WTC11 (cell line): ENCODE data around the gene KLHL5. TPM values are rescaled to one million over a fixed set of nuclear protein-coding genes. Genes with fewer than 3 reads are reported as not detected.

Experiments
- ATAC-seq: fragments of 200-7000 bp; cut with Tn5 transposase; 2 replicates; pipeline ENCODE4 v1.10.0; 2021; ENCODE audit warnings: mild to moderate bottlenecking, moderate library complexity
- CTCF ChIA-PET: fragments of 300-600 bp; sonication (Branson Sonifier 250); formaldehyde crosslinking; loops from one replicate; lab custom pipeline; 2021; ENCODE audit warnings: antibody characterized with exemption; lab: Charles Lee
- POLR2A ChIA-PET: fragments of 350-600 bp; sonication (Branson Sonifier 250); formaldehyde crosslinking; loops from one replicate; lab custom pipeline; 2021; ENCODE audit warnings: antibody characterized with exemption; lab: Charles Lee
- DNase-seq: peaks from one replicate; pipeline ENCODE4 v3.0.0; 2021; ENCODE audit warnings: low spot score
- H3K27ac Mint-ChIP-seq: 2 replicates; pipeline ENCODE4 v1.8.0; 2021; ENCODE audit warnings: mixed read lengths
- H3K27me3 Mint-ChIP-seq: 2 replicates; pipeline ENCODE4 v1.8.0; 2021; ENCODE audit warnings: low read depth, mild to moderate bottlenecking, moderate library complexity, mixed read lengths
- H3K36me3 Mint-ChIP-seq: 2 replicates; pipeline ENCODE4 v1.8.0; 2021; ENCODE audit warnings: mixed read lengths
- H3K4me1 Mint-ChIP-seq: 2 replicates; pipeline ENCODE4 v1.8.0; 2022; ENCODE audit warnings: mixed read lengths
- H3K4me3 Mint-ChIP-seq: 2 replicates; pipeline ENCODE4 v1.8.0; 2021; ENCODE audit warnings: mild to moderate bottlenecking, moderate library complexity, mixed read lengths
- H3K9me3 Mint-ChIP-seq: 2 replicates; pipeline ENCODE4 v1.8.0; 2021; ENCODE audit warnings: mixed read lengths
- AFF4 ChIP-seq: sonication (generic); formaldehyde crosslinking; IDR thresholded peaks from 2 replicates; pipeline ENCODE4 v1.8.1; 2023; ENCODE audit warnings: mild to moderate bottlenecking, missing genetic modification reagents, borderline replicate concordance
- AR ChIP-seq: fragments of 250-450 bp; sonication (Bioruptor Pico); IDR thresholded peaks from 2 replicates; pipeline ENCODE4 v1.9.0; 2021; ENCODE audit warnings: mild to moderate bottlenecking
- ATF3 ChIP-seq: sonication (generic); formaldehyde crosslinking; conservative IDR thresholded peaks from 2 replicates; pipeline ENCODE4 v1.8.1; 2022; ENCODE audit warnings: mild to moderate bottlenecking, missing genetic modification reagents
- HMGXB4 ChIP-seq: sonication (generic); formaldehyde crosslinking; IDR thresholded peaks from 2 replicates; pipeline ENCODE4 v1.8.1; 2023; ENCODE audit warnings: mild to moderate bottlenecking, moderate library complexity, missing genetic modification reagents
- RELA ChIP-seq: sonication (generic); formaldehyde crosslinking; IDR thresholded peaks from 2 replicates; pipeline ENCODE4 v1.8.1; 2022; ENCODE audit warnings: missing genetic modification reagents, mild to moderate bottlenecking, borderline replicate concordance
- RORB ChIP-seq: fragments of 250-450 bp; sonication (Bioruptor Pico); IDR thresholded peaks from 2 replicates; pipeline ENCODE4 v1.9.0; 2021; ENCODE audit warnings: mild to moderate bottlenecking
- SP1 ChIP-seq: sonication (generic); formaldehyde crosslinking; conservative IDR thresholded peaks from 2 replicates; pipeline ENCODE4 v1.8.1; 2022; ENCODE audit warnings: missing genetic modification reagents
- TP53 ChIP-seq: sonication (generic); formaldehyde crosslinking; IDR thresholded peaks from 2 replicates; pipeline ENCODE4 v1.8.1; 2023; ENCODE audit warnings: mild to moderate bottlenecking, missing genetic modification reagents
- USF1 ChIP-seq: sonication (generic); formaldehyde crosslinking; IDR thresholded peaks from 2 replicates; pipeline ENCODE4 v1.8.0; 2022; ENCODE audit warnings: mild to moderate bottlenecking, missing genetic modification reagents
- ZBTB43 ChIP-seq: sonication (generic); formaldehyde crosslinking; IDR thresholded peaks from 2 replicates; pipeline ENCODE4 v1.8.1; 2023; ENCODE audit warnings: mild to moderate bottlenecking, missing genetic modification reagents
- ZNF219 ChIP-seq: sonication (generic); formaldehyde crosslinking; IDR thresholded peaks from 2 replicates; pipeline ENCODE4 v1.8.0; 2023; ENCODE audit warnings: missing genetic modification reagents, mild to moderate bottlenecking, borderline replicate concordance
- ZNF232 ChIP-seq: sonication (generic); formaldehyde crosslinking; IDR thresholded peaks from 2 replicates; pipeline ENCODE4 v1.8.0; 2022; ENCODE audit warnings: mild to moderate bottlenecking, missing genetic modification reagents
- ZNF423 ChIP-seq: fragments of 250-450 bp; sonication (Bioruptor Pico); IDR thresholded peaks from 2 replicates; pipeline ENCODE4 v2.1.2; 2022; ENCODE audit warnings: mild to moderate bottlenecking, moderate library complexity
- ZNF425 ChIP-seq: fragments of 250-450 bp; sonication (Bioruptor Pico); conservative IDR thresholded peaks from 2 replicates; pipeline ENCODE4 v1.9.0; 2021; ENCODE audit warnings: mild to moderate bottlenecking
- ZSCAN18 ChIP-seq: fragments of 250-450 bp; sonication (Bioruptor Pico); IDR thresholded peaks from 2 replicates; pipeline ENCODE4 v2.1.2; 2022; ENCODE audit warnings: mild to moderate bottlenecking, moderate library complexity
- total RNA-seq: library from RNA; stranded (reverse); gene quantifications from 3 replicates; pipeline ENCODE4 v1.2.3, GENCODE V29; 2021

The KLHL5 gene
- total RNA-seq, 1 experiment from 2014 or later, result 21.1 TPM

- no peak for DNase-seq
- Mint-ChIP-seq H3K4me1 (peaks cover 38% of the 10 kb centered on the region), H3K36me3 (no peaks in the 10 kb centered on the region), H3K4me3 (no peak overlapping the region), H3K27me3 (no peaks in the 10 kb centered on the region), H3K27ac (no peak overlapping the region), H3K9me3 (no peaks in the 10 kb centered on the region)
- TF ChIP-seq USF1 (CRISPR knock-in tag), result no peak
- POLR2A ChIA-PET, result no interaction called here
- CTCF ChIA-PET, result interaction anchor here (1.9 kb wide), 1 partner anchor 72 kb away, joined by 4 read pairs; no protein-coding TSS in a partner anchor
- no peak for ATAC-seq
Measured at GRCh38 chr4:39063430-39063829, 1.4 kb downstream of the KLHL5 start.

- ChIA-PET CTCF (no interaction called here), POLR2A (no interaction called here)
- Mint-ChIP-seq H3K4me1 (peaks cover 34% of the 10 kb centered on the region), H3K36me3 (no peaks in the 10 kb centered on the region), H3K9me3 (no peaks in the 10 kb centered on the region), H3K4me3 (no peak overlapping the region), H3K27me3 (no peaks in the 10 kb centered on the region)
- TF ChIP-seq TP53 (CRISPR knock-in tag), result no peak
- TF ChIP-seq, all 79 proteins: peak for 0
- ATAC-seq (no peak), DNase-seq (no peak)
- H3K27ac Mint-ChIP-seq, result no peak overlapping the region
Measured at GRCh38 chr4:39066371-39066770, 4.3 kb downstream of the KLHL5 start.

- Mint-ChIP-seq H3K36me3 (no peaks in the 10 kb centered on the region), H3K9me3 (no peaks in the 10 kb centered on the region), H3K27ac (no peak overlapping the region), H3K4me3 (no peak overlapping the region), H3K27me3 (no peaks in the 10 kb centered on the region), H3K4me1 (peaks cover 27% of the 10 kb centered on the region)
- TF ChIP-seq ATF3 (CRISPR knock-in tag) (no peak), AR (CRISPR knock-in tag) (no peak), USF1 (CRISPR knock-in tag) (no peak), ZNF423 (CRISPR knock-in tag) (no peak), HMGXB4 (CRISPR knock-in tag) (no peak), ZNF219 (CRISPR knock-in tag) (no peak), ZBTB43 (no peak), SP1 (CRISPR knock-in tag) (no peak), ZSCAN18 (CRISPR knock-in tag) (no peak), RORB (no peak), RELA (CRISPR knock-in tag) (no peak), ZNF232 (no peak), AFF4 (CRISPR knock-in tag) (no peak), ZNF425 (CRISPR knock-in tag) (no peak)
- DNase-seq, result no peak
- CTCF ChIA-PET, result no interaction called here
- ATAC-seq, result no peak
- POLR2A ChIA-PET, result no interaction called here
Measured at GRCh38 chr4:39067031-39067430, 5.0 kb downstream of the KLHL5 start.
